ENCODE measurements around the gene SERPINA3.

SERPINA3 gene

GRCh38 chr14:94622653-94623421 is 10.6 kb downstream of the SERPINA3 start:
- no peak for TF ChIP-seq FOXP2 (optimal IDR thresholded peaks at IDR 0.05; ENCODE audit: borderline replicate concordance, extremely low read depth, extremely low read length, insufficient read depth)
- no peak for TF ChIP-seq POLR2AphosphoS5 (IDR thresholded peaks at IDR 0.05; ENCODE audit: low read depth, low read length)
- TF ChIP-seq SIN3A (IDR thresholded peaks at IDR 0.05; ENCODE audit: borderline replicate concordance, insufficient read depth, low read length) = no peak
- no peak for TF ChIP-seq TAF1 (IDR thresholded peaks at IDR 0.05; ENCODE audit: borderline replicate concordance, insufficient read depth, low read length)
- no peak for TF ChIP-seq REST (IDR thresholded peaks at IDR 0.05; ENCODE audit: insufficient read depth in 1 of 2, low read depth in 2 of 2, low read length in 2 of 2)

DNA sequence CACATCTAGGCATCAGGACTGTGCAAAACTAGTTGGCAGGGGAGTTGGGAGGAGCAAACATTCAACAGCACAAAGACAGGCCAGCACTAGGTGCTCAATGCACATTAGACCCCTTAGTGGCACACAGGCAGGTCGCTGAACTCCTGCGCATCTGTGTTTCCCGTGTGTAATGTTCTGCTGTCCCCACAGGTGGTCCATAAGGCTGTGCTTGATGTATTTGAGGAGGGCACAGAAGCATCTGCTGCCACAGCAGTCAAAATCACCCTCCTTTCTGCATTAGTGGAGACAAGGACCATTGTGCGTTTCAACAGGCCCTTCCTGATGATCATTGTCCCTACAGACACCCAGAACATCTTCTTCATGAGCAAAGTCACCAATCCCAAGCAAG is 11.2 kb downstream of the SERPINA3 start:
- no peak for TF ChIP-seq TAF1 (IDR thresholded peaks at IDR 0.05; ENCODE audit: borderline replicate concordance, insufficient read depth, low read length)
- TF ChIP-seq FOXP2 (optimal IDR thresholded peaks at IDR 0.05; ENCODE audit: borderline replicate concordance, extremely low read depth, extremely low read length, insufficient read depth) = no peak
- no peak for TF ChIP-seq SIN3A (IDR thresholded peaks at IDR 0.05; ENCODE audit: borderline replicate concordance, insufficient read depth, low read length)
- no peak for TF ChIP-seq POLR2AphosphoS5 (IDR thresholded peaks at IDR 0.05; ENCODE audit: low read depth, low read length)
- TF ChIP-seq REST (IDR thresholded peaks at IDR 0.05; ENCODE audit: insufficient read depth in 1 of 2, low read depth in 2 of 2, low read length in 2 of 2) = no peak

DNA sequence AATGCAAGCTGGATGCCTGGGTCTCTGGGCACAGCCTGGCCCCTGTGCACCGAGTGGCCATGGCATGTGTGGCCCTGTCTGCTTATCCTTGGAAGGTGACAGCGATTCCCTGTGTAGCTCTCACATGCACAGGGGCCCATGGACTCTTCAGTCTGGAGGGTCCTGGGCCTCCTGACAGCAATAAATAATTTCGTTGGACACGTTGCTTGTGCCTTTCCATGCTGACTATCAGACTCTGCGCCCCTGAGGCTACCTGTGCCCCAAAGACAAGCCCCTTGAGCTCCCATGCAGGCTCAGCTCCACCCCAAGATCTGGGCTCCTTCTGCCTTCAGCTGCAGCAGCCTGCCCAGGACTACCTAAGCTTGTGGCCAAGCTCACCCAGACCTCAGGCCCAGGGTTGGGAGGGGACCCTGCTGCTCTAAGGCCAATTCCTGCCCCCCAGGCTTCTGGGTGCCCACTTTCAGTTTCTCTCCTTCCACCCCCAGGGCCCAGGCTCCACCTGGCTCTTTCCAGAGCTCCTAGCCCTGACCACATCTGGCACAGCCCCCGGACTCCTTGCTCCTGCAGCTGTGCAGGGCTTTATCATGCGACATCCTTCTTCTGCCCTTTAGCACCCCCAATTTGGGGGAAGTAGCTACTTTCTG is 11.8 kb downstream of the SERPINA3 start:
- TF ChIP-seq POLR2AphosphoS5 (IDR thresholded peaks at IDR 0.05; ENCODE audit: low read depth, low read length) (no peak), TAF1 (IDR thresholded peaks at IDR 0.05; ENCODE audit: borderline replicate concordance, insufficient read depth, low read length) (no peak), FOXP2 (optimal IDR thresholded peaks at IDR 0.05; ENCODE audit: borderline replicate concordance, extremely low read depth, extremely low read length, insufficient read depth) (no peak), SIN3A (IDR thresholded peaks at IDR 0.05; ENCODE audit: borderline replicate concordance, insufficient read depth, low read length) (no peak), REST (IDR thresholded peaks at IDR 0.05; ENCODE audit: insufficient read depth in 1 of 2, low read depth in 2 of 2, low read length in 2 of 2) (no peak)

DNA sequence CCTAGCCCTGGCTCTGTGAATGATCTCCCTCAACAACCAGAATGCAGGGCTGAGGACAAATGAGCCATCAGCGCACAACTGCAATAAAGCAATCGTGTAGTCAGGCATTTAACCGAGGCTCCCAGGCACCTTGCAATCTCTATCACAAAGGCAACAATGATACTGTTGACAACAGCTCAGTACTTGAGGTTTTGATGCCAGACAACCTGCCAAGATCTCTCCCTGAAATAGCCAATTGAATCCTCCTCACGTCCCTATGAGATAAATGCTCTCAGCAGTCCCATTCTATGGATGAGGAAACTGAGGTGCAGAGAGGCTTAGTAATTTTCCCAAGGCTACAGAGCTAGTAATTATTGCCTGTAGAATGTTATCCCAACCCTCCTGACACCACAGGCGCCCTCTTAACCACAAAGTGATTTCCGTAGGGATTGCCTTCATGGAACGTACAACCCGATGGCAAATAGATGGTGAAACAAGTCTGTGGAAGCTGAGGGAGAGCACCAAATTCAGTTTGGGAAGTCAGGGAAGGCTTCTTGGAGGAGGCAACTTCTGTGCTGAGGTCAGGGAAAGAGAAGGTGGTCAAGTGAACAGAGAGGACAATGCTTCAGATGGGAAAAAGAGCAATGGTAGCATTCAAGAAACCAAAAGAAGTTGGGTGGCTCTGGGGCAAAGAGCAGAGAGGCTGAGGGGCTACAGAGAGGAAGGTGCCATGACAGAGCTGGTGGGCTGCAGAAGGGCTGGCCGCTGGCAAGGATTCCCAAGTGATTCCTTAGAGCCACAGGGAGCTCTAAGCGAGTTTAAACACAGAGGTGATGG is 12.6 kb downstream of the SERPINA3 start:
- no peak for TF ChIP-seq FOXP2 (optimal IDR thresholded peaks at IDR 0.05; ENCODE audit: borderline replicate concordance, extremely low read depth, extremely low read length, insufficient read depth)
- no peak for TF ChIP-seq POLR2AphosphoS5 (IDR thresholded peaks at IDR 0.05; ENCODE audit: low read depth, low read length)
- TF ChIP-seq SIN3A (IDR thresholded peaks at IDR 0.05; ENCODE audit: borderline replicate concordance, insufficient read depth, low read length) = no peak
- no peak for TF ChIP-seq REST (IDR thresholded peaks at IDR 0.05; ENCODE audit: insufficient read depth in 1 of 2, low read depth in 2 of 2, low read length in 2 of 2)
- TF ChIP-seq TAF1 (IDR thresholded peaks at IDR 0.05; ENCODE audit: borderline replicate concordance, insufficient read depth, low read length) = no peak
